SJSA1 (cell line): Measurements from ENCODE around the gene IRF7. TPM values are rescaled to one million over a fixed set of nuclear protein-coding genes. Genes with fewer than 3 reads are reported as not detected.
A peak's percentile ranks its signal among the peaks of the same experiment; 100 is the strongest.
"Not testable (repeated sequence)": the region's sequence is repeated elsewhere in the genome, so short reads cannot be mapped to it uniquely, and the experiment has no call there.

Source experiments
- DNase-seq, 2 experiments: peaks; one replicate each; pipeline ENCODE4 v3.0.0-alpha.2; 2015 to 2020; ENCODE audit warnings: low spot score in 2 of 2, low read depth in 1 of 2
- H3K27ac ChIP-seq: fragments of 250-450 bp; sonication (Bioruptor Pico); 2 replicates; pipeline ENCODE4 v1.5.1; 2020; ENCODE audit warnings: mild to moderate bottlenecking, moderate library complexity
- H3K27me3 ChIP-seq: fragments of 250-450 bp; sonication (Bioruptor Pico); replicated peaks from 2 replicates; pipeline ENCODE4 v1.5.1; 2020; ENCODE audit warnings: mild to moderate bottlenecking, moderate library complexity
- H3K36me3 ChIP-seq: fragments of 250-450 bp; sonication (Bioruptor Pico); 2 replicates; pipeline ENCODE4 v1.5.1; 2020; ENCODE audit warnings: mild to moderate bottlenecking
- H3K4me1 ChIP-seq: fragments of 250-450 bp; sonication (Bioruptor Pico); replicated peaks from 2 replicates; pipeline ENCODE4 v1.6.1; 2021; ENCODE audit warnings: mild to moderate bottlenecking
- H3K4me3 ChIP-seq: fragments of 250-450 bp; sonication (Bioruptor Pico); 2 replicates; pipeline ENCODE4 v1.5.1; 2020; ENCODE audit warnings: mild to moderate bottlenecking
- H3K9me3 ChIP-seq: fragments of 250-450 bp; sonication (Bioruptor Pico); replicated peaks from 2 replicates; pipeline ENCODE4 v1.5.1; 2020; ENCODE audit warnings: mild to moderate bottlenecking
- total RNA-seq: library from RNA; depleted of rRNA; stranded (reverse); fragments of >200 nt; shearing (Covaris generic); gene quantifications from 2 replicates; pipeline ENCODE4 v1.2.3, GENCODE V29; 2014

Gene IRF7
- total RNA-seq, 1 experiment from 2014 or later = 4.3 TPM

GRCh38 chr11:581342-581741 lies 34.4 kb downstream of the IRF7 start:
- H3K27ac ChIP-seq = no peak overlapping the region
- peaks cover 7% of the 10 kb centered on the region; the same call in 1 of the 2 replicates for H3K4me1 ChIP-seq
- H3K4me3 ChIP-seq = no peak overlapping the region
- H3K9me3 ChIP-seq = no peaks in the 10 kb centered on the region
- no peaks in the 10 kb centered on the region for H3K27me3 ChIP-seq
- DNase-seq = no peak
- peaks cover 8% of the 10 kb centered on the region for H3K36me3 ChIP-seq

DNA sequence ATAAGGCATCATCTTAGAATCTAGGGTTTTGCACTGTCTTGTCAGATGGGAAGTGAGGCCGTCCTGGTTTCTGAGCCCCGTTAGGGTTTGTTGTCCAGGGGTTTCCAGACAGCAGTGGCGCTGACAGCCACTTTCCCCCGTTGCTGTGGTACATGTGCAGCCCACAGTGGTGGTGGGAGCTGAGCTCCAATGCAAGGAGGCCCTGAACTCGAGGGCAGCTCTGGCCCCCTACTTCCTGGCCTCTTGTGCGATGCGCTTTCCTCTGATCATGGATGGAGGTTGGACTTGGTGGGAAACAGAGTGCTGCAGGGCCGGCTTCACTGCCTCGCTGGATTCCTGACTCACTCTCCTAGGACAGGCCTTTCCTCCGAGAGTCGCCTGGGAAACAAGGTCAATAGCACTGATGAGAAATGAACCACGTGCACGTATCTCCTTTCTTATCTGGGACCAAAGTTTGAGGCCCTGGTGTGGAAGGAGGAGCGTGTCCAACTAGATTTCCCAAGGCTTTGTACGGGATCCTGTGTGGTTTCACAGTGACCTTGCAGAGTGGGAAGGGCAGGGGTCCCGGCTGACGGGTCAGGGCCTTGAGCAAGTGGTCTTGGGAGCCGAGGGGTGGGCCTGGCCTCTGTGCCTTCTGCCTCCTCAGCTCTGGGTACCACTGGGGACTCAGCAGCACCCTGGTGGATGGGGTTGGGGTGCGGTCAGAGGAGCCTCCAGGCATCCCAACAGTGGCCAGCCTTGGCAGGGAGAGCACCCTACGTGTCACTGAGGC lies 35.7 kb downstream of the IRF7 start:
- no peaks in the 10 kb centered on the region for H3K9me3 ChIP-seq
- H3K27me3 ChIP-seq = peaks cover 5% of the 10 kb centered on the region; the same call in 1 of the 2 replicates
- H3K4me3 ChIP-seq = no peak overlapping the region
- DNase-seq = no peak
- H3K36me3 ChIP-seq = peaks cover 8% of the 10 kb centered on the region
- peaks cover 12% of the 10 kb centered on the region for H3K4me1 ChIP-seq
- no peak overlapping the region for H3K27ac ChIP-seq

DNA sequence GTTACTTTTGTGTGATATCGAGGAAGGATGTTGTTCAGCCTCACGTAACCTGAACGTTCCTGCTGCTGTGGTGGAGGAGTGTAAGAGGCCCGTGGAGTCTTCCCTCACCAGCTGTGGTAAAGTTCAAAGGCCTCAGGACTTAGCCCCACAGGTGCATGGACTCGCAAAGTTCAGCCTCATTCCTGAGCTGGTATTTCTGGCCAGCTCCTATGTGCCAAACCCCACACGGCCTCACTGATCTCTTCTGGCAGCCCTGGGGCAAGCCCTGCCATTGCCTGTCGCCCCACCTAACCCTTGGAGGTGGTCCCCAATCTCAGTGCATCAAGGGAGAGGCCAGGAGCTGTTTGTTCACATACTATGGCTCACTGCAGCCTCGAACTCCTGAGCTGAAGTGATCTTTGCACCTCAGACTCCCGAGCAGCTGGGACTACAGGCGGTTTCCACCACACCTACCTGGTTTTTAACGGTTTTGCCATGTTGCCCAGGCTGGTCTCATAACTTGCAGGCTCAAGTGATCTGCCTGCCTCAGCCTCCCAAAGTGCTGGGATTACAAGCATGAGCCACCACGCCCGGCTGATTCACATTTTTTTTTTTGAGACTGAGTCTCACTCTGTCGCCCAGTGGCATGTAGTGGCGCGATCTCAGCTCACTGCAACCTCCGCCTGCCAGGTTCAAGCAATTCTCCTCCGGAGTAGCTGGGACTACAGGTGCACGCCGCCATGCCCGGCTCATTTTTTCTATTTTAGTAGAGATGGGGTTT lies 37.3 kb downstream of the IRF7 start:
- Histone ChIP-seq H3K36me3 (peaks cover 7% of the 10 kb centered on the region), H3K4me3 (no peak overlapping the region), H3K27ac (no peak overlapping the region), H3K9me3 (no peaks in the 10 kb centered on the region), H3K27me3 (peaks cover 7% of the 10 kb centered on the region; the same call in 1 of the 2 replicates), H3K4me1 (peaks cover 13% of the 10 kb centered on the region)
- DNase-seq = no peak

- DNase-seq = no peak
- no peaks in the 10 kb centered on the region; the same call in 1 of the 2 replicates for H3K36me3 ChIP-seq
- peaks cover 7% of the 10 kb centered on the region; the same call in 1 of the 2 replicates for H3K27me3 ChIP-seq
- H3K9me3 ChIP-seq = no peaks in the 10 kb centered on the region
- H3K4me1 ChIP-seq = peaks cover 13% of the 10 kb centered on the region
- H3K27ac ChIP-seq = no peak overlapping the region
- H3K4me3 ChIP-seq = peak overlapping the region; percentile 78
Measured at GRCh38 chr11:577611-577894, 38.2 kb downstream of the IRF7 start.

- no peak for DNase-seq
Measured at GRCh38 chr11:576811-577610, 38.7 kb downstream of the IRF7 start.

DNA sequence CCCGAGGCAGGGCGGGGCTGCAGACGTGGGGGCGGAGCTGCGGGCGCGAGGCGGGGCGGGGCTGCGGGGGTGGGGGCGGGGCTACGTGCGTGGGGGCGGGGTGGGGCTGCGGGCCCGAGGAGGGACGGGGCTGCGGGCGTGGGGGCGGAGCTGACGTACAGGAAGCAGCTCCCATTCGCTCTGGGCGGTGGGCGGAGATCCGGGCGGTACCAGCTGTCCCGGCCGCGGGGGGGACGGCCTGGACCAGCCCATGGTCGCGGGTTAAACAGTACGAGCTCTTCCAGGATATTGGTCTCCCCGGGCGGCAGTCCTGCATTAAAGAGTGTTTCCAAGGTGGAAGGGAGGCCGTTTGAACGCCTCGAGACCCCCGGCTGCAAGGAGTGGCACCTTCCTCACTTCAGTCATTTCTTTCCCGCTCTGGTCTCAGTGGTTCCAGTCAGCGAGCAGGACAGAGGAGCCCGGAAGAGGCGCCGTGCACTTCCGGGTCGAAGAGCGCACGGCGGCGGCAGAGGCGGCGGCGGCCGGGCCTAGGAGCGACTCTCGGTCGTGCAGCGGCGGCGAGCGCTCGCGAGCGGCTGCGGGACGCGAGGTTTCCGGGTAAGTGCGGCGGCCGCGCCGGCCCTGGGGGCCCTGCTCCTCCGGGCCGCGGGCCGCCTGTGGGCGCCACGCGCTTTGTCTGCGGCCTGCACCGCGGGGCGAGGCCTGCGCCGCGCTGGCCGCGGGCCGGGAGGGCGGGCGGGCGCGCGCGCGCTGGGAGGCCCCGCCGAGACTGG lies 39.6 kb downstream of the IRF7 start, which contains the start of gene PHRF1:
Gene PHRF1 (plus strand): TSS at position 475 of the 773 bp plus-strand sequence. CDS start 5,043 bp downstream, outside the sequence.
- Histone ChIP-seq H3K4me1 (peaks cover 13% of the 10 kb centered on the region), H3K27me3 (peaks cover 7% of the 10 kb centered on the region; the same call in 1 of the 2 replicates), H3K9me3 (no peaks in the 10 kb centered on the region), H3K4me3 (peak within 1 kb of the TSS; percentile 78), H3K36me3 (no peaks in the 10 kb centered on the region), H3K27ac (peak within 1 kb of the TSS; percentile 99)
- DNase-seq = peak; percentile 88 to 93

More at GRCh38 chr11:576811-577610, 38.7 kb downstream of the IRF7 start:
- no peak overlapping the region for H3K27ac ChIP-seq
- H3K4me3 ChIP-seq = peak overlapping the region; percentile 78
- no peaks in the 10 kb centered on the region for H3K9me3 ChIP-seq
- H3K36me3 ChIP-seq = no peaks in the 10 kb centered on the region
- peaks cover 13% of the 10 kb centered on the region for H3K4me1 ChIP-seq
- H3K27me3 ChIP-seq = peaks cover 7% of the 10 kb centered on the region; the same call in 1 of the 2 replicates

DNA sequence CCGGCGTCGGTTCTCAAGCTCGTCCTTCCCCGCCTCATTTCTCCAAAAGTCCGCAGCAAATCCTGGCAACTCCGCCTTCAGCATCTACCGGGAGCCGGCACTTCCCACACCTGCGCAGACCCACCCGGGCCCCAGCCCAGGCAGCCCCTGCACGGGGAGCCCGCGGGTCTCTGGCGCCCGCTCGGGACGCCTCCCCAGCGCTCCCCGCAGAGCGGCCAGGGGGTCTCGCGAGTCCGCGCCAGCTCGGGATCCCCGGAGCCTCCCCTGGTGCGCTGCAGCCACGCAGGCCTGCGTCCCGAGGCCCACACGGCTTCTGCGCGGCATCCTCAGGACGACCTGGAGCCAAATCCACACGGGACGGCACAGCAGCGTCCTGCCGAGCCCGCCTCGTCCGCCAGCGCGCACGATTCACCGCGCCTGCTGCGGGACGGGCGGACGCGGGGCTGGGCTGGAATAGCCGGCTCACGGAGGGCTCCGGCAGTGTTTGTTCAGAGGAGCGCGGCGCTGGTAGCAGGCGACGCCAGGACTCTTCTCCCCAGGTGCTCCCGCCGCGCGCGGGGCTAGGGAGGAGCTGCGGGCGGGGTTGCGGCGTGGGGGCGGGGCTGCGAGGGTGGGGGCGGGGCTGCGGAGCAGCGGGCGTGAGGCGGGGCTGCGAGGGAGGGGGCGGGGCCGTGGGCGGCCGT lies 40.3 kb downstream of the IRF7 start:
- Histone ChIP-seq H3K9me3 (no peaks in the 10 kb centered on the region), H3K4me1 (peaks cover 13% of the 10 kb centered on the region), H3K27me3 (peaks cover 7% of the 10 kb centered on the region; the same call in 1 of the 2 replicates), H3K36me3 (no peaks in the 10 kb centered on the region), H3K4me3 (peak overlapping the region; percentile 42), H3K27ac (no peak overlapping the region)
- DNase-seq = peak in 1 of 2 experiments; percentile 42

- Histone ChIP-seq H3K9me3 (no peaks in the 10 kb centered on the region), H3K4me1 (peaks cover 13% of the 10 kb centered on the region), H3K36me3 (no peaks in the 10 kb centered on the region), H3K27ac (no peak overlapping the region), H3K27me3 (peaks cover 7% of the 10 kb centered on the region; the same call in 1 of the 2 replicates), H3K4me3 (peak overlapping the region; percentile 42; the same call in 1 of the 2 replicates)
- DNase-seq = no peak
Measured at GRCh38 chr11:574632-575312, 41.0 kb downstream of the IRF7 start.

- H3K36me3 ChIP-seq, DNase-seq, H3K4me3 ChIP-seq, H3K27ac ChIP-seq, H3K27me3 ChIP-seq, H3K9me3 ChIP-seq: not testable (repeated sequence)
- peaks cover 15% of the 10 kb centered on the region for H3K4me1 ChIP-seq
Measured at GRCh38 chr11:574031-574570, 41.6 kb downstream of the IRF7 start.

GRCh38 chr11:573146-573759 lies 42.5 kb downstream of the IRF7 start:
- H3K9me3 ChIP-seq = no peaks in the 10 kb centered on the region
- H3K4me1 ChIP-seq = peaks cover 18% of the 10 kb centered on the region
- peaks cover 7% of the 10 kb centered on the region; the same call in 1 of the 2 replicates for H3K27me3 ChIP-seq
- H3K27ac ChIP-seq = no peak overlapping the region
- DNase-seq = no peak
- no peak overlapping the region for H3K4me3 ChIP-seq
- no peaks in the 10 kb centered on the region for H3K36me3 ChIP-seq

- H3K4me1 ChIP-seq = peaks cover 12% of the 10 kb centered on the region
- no peak for DNase-seq
- H3K27me3 ChIP-seq = peaks cover 7% of the 10 kb centered on the region; the same call in 1 of the 2 replicates
- no peak overlapping the region for H3K27ac ChIP-seq
- no peak overlapping the region for H3K4me3 ChIP-seq
- H3K36me3 ChIP-seq = no peaks in the 10 kb centered on the region
- H3K9me3 ChIP-seq = no peaks in the 10 kb centered on the region
Measured at GRCh38 chr11:571802-572185, 44.0 kb downstream of the IRF7 start.
